Measurements from ENCODE around the gene INIP.

Gene INIP

DNA sequence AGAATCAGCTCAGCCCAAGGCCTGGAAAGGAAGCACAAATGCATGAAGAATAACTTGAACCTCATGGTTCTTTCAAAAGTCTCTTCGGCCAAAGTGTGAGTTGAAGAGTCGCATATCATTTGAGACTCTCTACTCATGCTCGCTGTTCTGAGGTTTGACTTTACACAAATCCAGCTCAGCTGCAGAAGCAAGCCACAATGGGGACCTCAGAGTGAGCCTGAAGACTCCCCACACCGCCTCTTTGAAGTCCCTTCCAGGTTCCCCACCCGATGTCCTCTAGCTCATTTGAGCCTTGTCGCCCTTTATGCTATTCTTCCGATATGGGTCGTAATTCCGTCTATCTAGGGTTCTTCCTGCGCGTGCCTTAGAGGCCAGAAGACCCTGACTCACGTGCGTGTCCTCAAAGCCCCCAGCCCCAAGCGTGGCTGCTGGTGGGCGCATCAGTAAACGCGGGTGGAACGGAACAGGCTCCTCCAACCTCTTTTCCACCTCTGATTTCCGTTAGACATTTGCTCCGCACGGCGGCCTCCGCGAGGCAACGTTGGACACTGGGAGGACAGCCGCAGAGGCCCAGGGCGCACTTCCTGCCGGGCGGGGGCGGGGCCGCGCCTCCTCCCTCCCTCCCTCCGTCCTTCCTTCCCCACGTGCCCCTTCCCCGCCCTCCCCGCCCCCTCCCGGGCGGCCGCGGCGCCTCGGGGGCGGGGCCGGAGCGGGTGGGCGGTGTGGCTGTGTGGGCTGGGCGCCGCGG, 32.3 kb upstream of the INIP start, which contains the start of gene SNX30:
Gene SNX30 (plus strand): TSS at position 745 of the 748 bp plus-strand sequence. CDS start 242 bp downstream, outside the sequence.
- Histone ChIP-seq H3K4me2 (peak within 1 kb of the TSS; percentile 72), H3K36me3 (ENCODE audit: insufficient read depth) (no peaks in the 10 kb centered on the region), H3K79me2 (ENCODE audit: insufficient read depth, low read depth) (no peaks in the 10 kb centered on the region), H3K4me3 (IDR thresholded peaks at IDR 0.05; ENCODE audit: insufficient read depth, low read depth, low read length) (no peak within 1 kb of the TSS), H4K20me1 (ENCODE audit: insufficient read depth) (no peaks in the 10 kb centered on the region), H3K4me1 (ENCODE audit: low read depth, poor library complexity, severe bottlenecking) (peaks cover 23% of the 10 kb centered on the region), H3K9ac (peak within 1 kb of the TSS; percentile 82), H2AFZ (ENCODE audit: low read depth) (peak within 1 kb of the TSS; percentile 100), H3K27me3 (ENCODE audit: insufficient read depth, low read depth) (no peaks in the 10 kb centered on the region), H3K27ac (peak within 1 kb of the TSS; percentile 51)
- TF ChIP-seq, protein P1, sequence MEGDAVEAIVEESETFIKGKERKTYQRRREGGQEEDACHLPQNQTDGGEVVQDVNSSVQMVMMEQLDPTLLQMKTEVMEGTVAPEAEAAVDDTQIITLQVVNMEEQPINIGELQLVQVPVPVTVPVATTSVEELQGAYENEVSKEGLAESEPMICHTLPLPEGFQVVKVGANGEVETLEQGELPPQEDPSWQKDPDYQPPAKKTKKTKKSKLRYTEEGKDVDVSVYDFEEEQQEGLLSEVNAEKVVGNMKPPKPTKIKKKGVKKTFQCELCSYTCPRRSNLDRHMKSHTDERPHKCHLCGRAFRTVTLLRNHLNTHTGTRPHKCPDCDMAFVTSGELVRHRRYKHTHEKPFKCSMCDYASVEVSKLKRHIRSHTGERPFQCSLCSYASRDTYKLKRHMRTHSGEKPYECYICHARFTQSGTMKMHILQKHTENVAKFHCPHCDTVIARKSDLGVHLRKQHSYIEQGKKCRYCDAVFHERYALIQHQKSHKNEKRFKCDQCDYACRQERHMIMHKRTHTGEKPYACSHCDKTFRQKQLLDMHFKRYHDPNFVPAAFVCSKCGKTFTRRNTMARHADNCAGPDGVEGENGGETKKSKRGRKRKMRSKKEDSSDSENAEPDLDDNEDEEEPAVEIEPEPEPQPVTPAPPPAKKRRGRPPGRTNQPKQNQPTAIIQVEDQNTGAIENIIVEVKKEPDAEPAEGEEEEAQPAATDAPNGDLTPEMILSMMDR (conservative IDR thresholded peaks at IDR 0.05; ENCODE audit: low read depth, low read length): no peak

DNA sequence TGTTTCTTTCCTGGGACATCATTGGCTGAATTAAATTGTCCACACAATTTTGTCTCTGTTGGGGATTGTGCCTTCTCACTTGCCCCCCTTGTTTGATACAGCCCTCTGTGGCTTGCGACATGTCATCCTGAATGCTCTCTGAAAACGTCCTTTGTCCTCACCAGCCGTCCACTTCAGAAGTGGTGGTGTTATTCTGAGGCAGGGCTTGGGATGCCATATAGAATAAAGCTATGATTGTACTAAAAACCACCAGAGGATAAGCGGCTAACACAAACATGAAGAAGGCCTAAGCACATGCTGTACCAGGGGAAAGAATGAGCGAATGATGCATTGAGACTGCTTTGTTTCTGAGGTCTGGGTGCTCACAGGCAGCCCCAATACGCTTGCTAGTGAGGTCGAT, 29.2 kb upstream of the INIP start:
- no peaks in the 10 kb centered on the region for H3K27me3 ChIP-seq (ENCODE audit: insufficient read depth, low read depth)
- H3K9ac ChIP-seq: no peak overlapping the region
- TF ChIP-seq, protein P1 (conservative IDR thresholded peaks at IDR 0.05; ENCODE audit: low read depth, low read length): no peak
- H3K4me3 ChIP-seq (IDR thresholded peaks at IDR 0.05; ENCODE audit: insufficient read depth, low read depth, low read length): no peak overlapping the region
- no peak overlapping the region for H2AFZ ChIP-seq (ENCODE audit: low read depth)
- peaks cover 17% of the 10 kb centered on the region for H3K4me1 ChIP-seq (ENCODE audit: low read depth, poor library complexity, severe bottlenecking)
- H3K27ac ChIP-seq: no peak overlapping the region
- no peaks in the 10 kb centered on the region for H3K36me3 ChIP-seq (ENCODE audit: insufficient read depth)
- no peaks in the 10 kb centered on the region for H3K79me2 ChIP-seq (ENCODE audit: insufficient read depth, low read depth)
- H3K4me2 ChIP-seq: no peak overlapping the region
- H4K20me1 ChIP-seq (ENCODE audit: insufficient read depth): no peaks in the 10 kb centered on the region

DNA sequence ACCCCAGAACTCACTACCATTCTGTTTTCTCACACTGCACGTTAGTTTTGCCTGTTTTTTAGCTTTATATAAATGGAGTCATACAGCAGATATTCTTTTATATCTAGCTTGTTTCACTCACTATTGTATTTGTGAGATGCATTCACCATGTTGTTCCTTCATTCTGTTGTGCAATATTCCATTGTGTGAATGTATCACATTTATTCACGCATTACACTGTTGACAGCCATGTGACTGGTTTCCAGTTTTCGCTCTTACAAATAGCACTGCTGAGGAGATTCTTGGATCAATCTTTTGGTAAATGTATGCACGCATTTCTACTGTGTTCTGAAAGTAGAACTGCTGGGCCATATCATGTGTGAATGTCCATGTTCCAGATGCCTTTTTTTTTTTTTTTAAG, 26.3 kb upstream of the INIP start:
- no peak overlapping the region for H3K9ac ChIP-seq
- H3K27me3 ChIP-seq (ENCODE audit: insufficient read depth, low read depth): no peaks in the 10 kb centered on the region

DNA sequence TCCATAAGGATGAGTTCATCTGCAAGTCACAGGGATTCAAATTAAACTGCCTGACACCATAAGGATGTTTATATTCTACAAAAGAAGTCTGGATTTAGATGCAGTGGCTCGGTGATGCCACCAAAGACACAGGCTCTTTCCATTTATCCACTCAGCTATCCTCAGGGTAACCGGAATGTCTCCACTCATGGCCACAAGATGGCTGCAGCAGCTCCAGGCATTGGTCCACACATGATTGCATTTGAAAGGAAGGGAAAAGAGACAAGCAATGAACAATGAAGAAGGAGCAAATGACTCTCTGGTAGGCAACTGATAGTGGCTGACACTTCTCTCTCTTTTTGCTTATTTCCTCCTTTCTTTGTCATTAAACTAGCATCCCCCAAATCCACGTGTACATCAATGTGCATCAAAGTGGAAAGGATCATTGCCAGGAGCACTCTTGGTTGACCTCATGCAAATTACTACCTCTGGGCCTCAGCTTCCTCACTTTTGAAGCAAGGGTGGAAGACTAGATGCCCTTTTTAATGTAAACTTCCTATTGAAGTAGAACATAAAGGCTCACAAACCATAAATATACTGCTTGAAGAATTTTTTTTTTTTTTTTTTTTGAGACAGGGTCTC, 25.4 kb upstream of the INIP start:
- H3K27me3 ChIP-seq (ENCODE audit: insufficient read depth, low read depth): no peaks in the 10 kb centered on the region
- no peaks in the 10 kb centered on the region for H3K79me2 ChIP-seq (ENCODE audit: insufficient read depth, low read depth)
- H3K36me3 ChIP-seq (ENCODE audit: insufficient read depth): no peaks in the 10 kb centered on the region
- TF ChIP-seq, protein P1 (conservative IDR thresholded peaks at IDR 0.05; ENCODE audit: low read depth, low read length): no peak
- H2AFZ ChIP-seq (ENCODE audit: low read depth): no peak overlapping the region
- H3K4me3 ChIP-seq (IDR thresholded peaks at IDR 0.05; ENCODE audit: insufficient read depth, low read depth, low read length): no peak overlapping the region
- H3K4me2 ChIP-seq: no peak overlapping the region
- no peak overlapping the region for H3K9ac ChIP-seq
- no peaks in the 10 kb centered on the region for H3K4me1 ChIP-seq (ENCODE audit: low read depth, poor library complexity, severe bottlenecking)
- H4K20me1 ChIP-seq (ENCODE audit: insufficient read depth): no peaks in the 10 kb centered on the region
- no peak overlapping the region for H3K27ac ChIP-seq

More for the DNA sequence above, 26.3 kb upstream of the INIP start:
- H3K4me1 ChIP-seq (ENCODE audit: low read depth, poor library complexity, severe bottlenecking): peaks cover under 1% of the 10 kb centered on the region
- no peaks in the 10 kb centered on the region for H3K36me3 ChIP-seq (ENCODE audit: insufficient read depth)
- no peak overlapping the region for H2AFZ ChIP-seq (ENCODE audit: low read depth)
- H3K4me2 ChIP-seq: no peak overlapping the region
- H4K20me1 ChIP-seq (ENCODE audit: insufficient read depth): no peaks in the 10 kb centered on the region
- no peaks in the 10 kb centered on the region for H3K79me2 ChIP-seq (ENCODE audit: insufficient read depth, low read depth)
- no peak overlapping the region for H3K4me3 ChIP-seq (IDR thresholded peaks at IDR 0.05; ENCODE audit: insufficient read depth, low read depth, low read length)
- TF ChIP-seq, protein P1 (conservative IDR thresholded peaks at IDR 0.05; ENCODE audit: low read depth, low read length): no peak
- H3K27ac ChIP-seq: no peak overlapping the region
